SU-DHL-6 (cell line): Measurements from ENCODE around the gene CEP164.

ENCODE experiments used
- CTCF ChIP-seq: fragments of 200-600 bp; sonication (generic); IDR thresholded peaks from one replicate; pipeline ENCODE4 v1.5.1; 2017; ENCODE audit warnings: antibody characterized with exemption, mild to moderate bottlenecking, low read length, moderate library complexity; ENCODE audit not compliant: insufficient read depth, poor library complexity, severe bottlenecking
- EZH2phosphoT487 ChIP-seq: fragments of 200-600 bp; sonication (generic), shearing (Covaris generic); conservative IDR thresholded peaks from 2 replicates; pipeline ENCODE4 v1.6.1; 2018; ENCODE audit warnings: mild to moderate bottlenecking, antibody characterized with exemption, low read length, moderate library complexity, mixed read lengths

GRCh38 chr11:117305145-117305544, 22.5 kb upstream of the CEP164 start:
- TF ChIP-seq CTCF (no peak), EZH2phosphoT487 (no peak)
